Stimulated activated CD4-positive, alpha-beta T cell treated with anti-CD3 and anti-CD28 coated beads, TNF-alpha, amount 100 ng/mL, for 24 hours (primary cell): ENCODE data around the gene LILRA2.
"Not testable (repeated sequence)": the region's sequence is repeated elsewhere in the genome, so short reads cannot be mapped to it uniquely, and the experiment has no call there.

Source experiments
- DNase-seq, 3 experiments: peaks; one replicate each; pipeline ENCODE4 v3.0.0-alpha.2; 2020; ENCODE audit warnings: low read depth in 3 of 3

LILRA2 gene

DNA sequence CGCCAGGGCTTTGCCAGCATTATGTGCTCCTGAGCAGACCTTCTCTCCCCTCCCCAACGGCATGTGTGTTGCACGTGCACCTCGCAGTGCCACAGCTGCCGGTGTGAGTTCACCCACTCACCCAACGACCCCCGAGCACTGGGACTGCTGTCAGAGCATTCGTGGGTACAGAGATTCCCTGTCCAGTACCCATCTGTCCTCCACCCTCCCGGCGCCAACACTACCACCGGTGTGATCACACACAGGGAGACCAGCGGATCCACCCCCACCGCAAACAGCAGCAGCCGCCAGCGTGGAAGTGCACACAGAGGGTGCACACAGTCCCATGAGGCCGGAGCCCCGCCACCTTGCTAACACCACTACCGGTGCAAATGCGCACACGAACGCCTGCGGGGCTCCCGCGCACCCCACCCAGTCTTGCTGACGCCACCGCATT, 35.8 kb downstream of the LILRA2 start:
- no peak for DNase-seq

DNA sequence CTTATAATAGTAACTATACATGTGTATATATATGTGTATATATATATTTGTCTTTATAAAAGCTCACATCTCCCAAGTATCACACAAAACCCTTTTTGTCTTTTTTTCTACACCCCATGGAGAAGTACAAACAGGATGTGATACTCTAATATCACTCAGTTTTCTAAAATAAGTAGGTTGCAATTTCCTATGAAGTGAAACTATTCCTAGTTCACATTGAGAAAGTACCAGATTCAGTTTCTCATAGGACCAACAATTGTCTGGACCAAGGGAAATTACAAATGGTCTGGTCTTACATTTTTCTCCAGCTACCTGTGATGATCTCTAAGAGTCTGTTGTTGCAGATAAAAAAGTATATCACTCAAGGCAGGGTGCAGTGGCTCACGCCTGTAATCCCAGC, 38.8 kb downstream of the LILRA2 start:
- DNase-seq, result no peak

DNA sequence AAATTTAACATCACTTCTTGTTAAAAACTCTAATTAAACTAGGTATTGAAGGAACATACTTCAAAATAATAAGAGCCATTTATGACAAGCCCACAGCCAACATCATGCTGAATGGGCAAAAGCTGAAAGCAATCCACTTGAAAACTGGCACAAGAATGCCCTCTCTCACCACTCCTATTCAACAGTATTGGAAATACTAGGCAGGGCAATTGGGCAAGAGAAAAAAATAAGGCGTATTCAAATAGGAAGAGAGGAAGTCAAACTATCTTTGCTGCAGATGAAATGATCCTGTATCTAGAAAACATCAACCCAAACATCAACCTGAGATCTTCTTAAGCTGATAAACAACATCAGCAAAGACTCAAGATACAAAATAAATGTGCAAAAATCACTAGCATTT, 41.1 kb downstream of the LILRA2 start:
- DNase-seq, result no peak

DNA sequence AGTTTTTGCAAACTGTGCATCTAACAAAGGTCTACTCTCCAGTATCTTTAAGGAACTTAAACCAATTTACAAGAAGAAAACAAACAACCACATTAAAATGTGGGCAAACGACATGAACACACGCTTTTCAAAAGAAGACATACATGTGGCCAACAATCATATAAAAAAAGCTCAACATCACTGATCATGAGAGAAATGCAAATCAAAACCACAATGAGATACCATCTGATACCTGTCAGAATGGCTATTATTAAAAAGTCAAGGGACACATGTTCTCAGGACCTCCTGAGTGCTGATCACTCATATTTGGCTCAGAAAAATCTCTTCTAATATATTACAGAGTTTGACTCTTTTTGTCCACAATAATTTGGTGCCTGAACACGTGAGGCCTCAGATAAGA, 42.5 kb downstream of the LILRA2 start:
- no peak for DNase-seq

DNA sequence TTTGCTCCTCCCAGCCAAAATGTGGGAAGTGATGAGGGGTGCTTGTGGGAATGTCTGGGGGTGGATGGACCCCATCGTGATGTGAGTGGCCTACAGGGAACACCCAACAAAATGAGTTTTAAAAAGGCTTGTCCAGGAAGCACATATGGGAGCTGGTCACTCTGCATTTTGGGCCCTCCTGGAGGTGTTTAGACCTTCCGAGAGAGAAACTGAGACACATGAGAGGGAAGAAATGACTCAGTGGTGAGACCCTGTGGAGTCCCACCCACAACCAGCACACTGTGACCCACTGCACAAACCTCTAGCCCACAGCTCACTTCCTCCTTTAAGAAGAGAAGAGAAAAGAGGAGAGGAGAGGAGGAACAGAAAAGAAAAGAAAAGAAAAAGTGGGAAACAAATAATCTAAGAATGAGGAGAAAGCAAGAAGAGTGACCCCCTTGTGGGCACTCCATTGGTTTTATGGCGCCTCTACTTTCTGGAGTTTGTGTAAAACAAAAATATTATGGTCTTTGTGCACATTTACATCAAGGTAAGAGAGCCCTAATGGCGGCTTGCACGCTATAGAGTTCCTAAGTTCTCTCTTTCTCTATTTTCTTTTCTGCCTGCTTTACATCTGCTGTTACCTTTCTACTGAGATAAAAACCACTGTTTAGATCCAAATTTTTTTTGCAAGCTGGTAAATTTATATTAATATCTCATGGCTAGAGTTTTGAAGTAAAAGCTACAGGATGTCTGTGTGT, 43.4 kb downstream of the LILRA2 start:
- DNase-seq, result no peak

DNA sequence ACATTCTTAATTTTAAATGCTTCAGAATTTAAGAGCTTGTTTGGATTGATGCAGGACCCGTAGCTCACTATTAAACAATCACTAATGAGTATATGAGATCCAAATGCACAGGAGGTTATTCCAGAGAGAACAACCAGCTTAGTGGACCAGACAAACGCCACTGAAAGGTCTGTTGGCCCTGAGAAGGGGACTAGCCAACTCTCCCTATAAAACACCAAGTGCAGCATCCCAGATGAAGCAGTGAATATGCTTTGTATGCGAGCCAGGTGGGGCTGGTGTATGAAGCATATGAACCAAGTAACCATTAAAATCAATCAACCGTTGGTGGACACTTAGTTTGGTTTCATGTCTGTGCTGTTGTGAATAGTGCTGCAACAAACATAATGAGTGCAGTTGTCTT, 46.9 kb downstream of the LILRA2 start:
- DNase-seq, result no peak

DNA sequence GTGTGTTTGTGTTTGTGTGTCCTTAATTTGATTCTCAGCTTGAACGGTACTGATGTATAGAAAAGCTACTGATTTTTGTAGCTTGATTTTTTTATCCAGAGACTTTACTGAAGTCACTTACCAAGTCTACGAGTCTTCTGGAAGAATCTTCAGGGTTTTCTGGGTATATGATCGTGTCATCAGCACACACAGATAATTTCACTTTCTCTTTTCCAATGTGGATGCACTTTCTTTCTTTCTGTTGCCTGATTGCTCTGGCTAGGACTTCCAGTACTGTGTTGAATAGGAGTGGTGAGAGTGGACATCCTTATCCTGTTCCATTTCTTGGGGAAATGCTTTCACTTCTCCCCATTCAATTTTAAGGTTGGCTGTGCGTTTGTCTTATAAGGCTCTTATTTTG, 48.8 kb downstream of the LILRA2 start:
- DNase-seq, result no peak

DNA sequence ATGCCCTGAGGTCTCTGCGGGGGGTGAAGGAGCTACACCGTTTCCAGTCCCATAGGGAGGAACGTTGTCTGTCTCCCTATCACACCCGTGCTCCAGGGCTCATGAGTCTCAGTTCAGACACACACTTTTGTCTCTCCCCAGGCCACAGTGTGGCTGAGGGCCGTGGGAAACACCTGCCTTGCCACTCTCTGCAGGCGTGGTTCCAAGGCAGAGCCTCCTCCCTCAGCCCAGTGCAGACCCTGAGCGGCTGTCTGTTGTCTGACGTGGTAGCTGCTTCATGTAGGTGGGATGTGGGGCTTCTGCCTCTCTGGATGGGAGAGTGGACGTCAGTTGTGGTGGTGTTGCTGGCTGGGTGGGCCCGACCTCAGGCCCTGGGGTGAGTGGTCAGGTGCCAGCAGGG, 50.6 kb downstream of the LILRA2 start:
- DNase-seq, result not testable (repeated sequence)

DNA sequence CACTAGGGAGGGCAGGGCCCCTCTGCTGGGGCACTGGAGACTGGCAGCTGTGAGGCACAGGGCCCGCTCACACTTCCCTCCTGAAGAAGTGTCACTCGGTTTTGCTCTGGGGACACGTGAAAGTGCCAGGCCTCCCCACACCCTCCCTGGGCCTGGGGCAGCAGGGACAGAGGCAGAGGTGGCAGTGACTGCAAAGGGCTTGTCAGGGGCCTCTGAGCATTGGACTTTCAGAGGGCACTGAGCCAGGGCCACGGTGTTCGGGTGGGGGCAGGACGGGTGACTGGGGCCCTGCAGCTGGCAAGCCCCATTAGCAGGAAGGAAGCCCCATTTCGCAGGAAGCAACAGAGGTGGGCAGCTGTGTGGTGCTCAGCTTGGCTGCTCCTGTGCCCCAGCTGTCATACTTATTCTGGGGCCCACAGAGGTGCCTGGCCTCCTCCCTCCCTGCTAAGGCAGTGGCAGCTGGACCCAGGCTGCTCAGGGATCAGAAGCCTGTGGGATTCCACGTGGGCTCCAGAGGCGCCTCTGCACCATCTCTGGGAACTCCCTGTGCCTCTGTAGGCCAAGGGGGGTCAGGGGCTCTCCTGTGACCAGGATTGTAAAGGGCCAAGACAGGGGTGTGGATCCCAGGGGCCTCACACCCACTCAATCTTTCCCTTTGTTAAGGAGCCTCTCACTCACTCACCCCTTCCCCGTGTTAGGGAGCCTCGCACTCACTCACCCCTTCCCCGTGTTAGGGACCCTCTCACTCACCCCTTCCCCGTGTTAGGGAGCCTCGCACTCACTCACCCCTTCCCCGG, 51.5 kb downstream of the LILRA2 start:
- not testable (repeated sequence) for DNase-seq

DNA sequence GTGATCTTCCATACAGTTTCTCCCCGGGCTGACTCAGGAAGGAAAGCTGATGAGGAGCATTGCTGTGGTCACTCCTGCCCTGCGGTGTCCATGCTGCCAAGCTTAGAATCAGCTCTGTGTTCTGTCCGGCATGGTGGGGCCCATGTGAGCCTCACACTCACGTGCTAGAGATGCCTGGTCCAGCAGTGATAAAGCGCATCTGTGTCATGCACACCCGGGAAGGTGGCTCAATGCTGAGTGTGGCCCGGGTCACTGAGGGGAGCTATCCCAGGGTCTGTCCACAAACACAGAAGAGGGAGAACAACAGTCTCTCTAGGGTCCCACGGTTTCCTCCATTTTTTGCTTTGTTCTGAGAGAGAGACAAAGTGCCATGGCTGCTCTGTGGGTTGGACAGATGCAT, 53.2 kb downstream of the LILRA2 start:
- no peak for DNase-seq

DNA sequence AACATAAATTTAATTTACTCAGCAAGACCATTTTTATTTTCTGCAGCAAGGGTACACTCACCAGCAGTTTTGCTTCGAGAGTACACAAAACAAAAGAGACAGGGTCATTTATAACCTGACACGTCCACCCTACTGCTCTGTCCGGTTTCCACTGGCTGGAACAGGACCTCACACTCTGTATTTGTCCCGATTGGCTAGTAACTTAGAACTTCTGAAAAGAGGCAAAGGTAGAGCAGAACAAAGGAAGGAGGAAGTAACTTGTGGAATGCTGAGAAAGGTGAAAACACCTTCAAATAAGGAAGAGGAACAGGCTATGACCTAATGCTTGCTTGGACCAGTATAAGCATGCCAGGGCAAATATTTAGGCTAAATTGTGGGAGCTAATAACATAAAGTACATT, 54.3 kb downstream of the LILRA2 start:
- not testable (repeated sequence) for DNase-seq

DNA sequence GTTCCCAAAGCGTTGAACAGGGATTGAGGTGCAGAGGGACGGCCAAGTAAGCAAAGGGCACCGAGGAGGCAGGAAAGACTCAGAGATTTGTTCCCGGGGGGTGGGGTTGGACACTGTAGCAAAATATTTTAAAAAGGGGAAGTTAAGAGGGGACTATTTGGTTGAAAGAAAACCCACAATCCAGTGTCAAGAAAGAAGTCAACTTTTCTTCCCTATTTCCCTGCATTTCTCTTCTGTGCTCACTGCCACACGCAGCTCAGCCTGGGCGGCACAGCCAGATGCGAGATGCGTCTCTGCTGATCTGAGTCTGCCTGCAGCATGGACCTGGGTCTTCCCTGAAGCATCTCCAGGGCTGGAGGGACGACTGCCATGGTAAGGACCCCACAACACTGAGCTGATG, 56.7 kb downstream of the LILRA2 start, which contains the start of gene LILRB1:
TSS of gene LILRB1 (plus strand) at position 223 of the 400 bp plus-strand sequence. CDS start 590 bp downstream, outside the sequence.
- not testable (repeated sequence) for DNase-seq

DNA sequence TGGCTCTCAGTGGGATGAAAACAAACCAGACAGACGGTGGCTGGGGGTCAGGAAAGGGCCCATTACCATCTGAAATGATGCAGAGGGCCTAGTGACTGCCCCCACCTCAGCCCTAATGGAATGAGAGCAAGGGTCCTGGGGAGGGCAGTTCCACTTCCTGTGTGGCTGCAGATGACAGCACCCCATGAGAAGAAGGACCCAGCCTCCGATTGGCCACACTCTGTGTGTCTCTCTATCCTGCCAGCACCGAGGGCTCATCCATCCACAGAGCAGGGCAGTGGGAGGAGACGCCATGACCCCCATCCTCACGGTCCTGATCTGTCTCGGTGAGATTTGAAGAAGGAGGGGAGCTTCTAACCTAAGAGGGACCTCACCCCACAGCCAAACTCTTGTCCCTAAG, 57.2 kb downstream of the LILRA2 start:
- DNase-seq, result no peak

DNA sequence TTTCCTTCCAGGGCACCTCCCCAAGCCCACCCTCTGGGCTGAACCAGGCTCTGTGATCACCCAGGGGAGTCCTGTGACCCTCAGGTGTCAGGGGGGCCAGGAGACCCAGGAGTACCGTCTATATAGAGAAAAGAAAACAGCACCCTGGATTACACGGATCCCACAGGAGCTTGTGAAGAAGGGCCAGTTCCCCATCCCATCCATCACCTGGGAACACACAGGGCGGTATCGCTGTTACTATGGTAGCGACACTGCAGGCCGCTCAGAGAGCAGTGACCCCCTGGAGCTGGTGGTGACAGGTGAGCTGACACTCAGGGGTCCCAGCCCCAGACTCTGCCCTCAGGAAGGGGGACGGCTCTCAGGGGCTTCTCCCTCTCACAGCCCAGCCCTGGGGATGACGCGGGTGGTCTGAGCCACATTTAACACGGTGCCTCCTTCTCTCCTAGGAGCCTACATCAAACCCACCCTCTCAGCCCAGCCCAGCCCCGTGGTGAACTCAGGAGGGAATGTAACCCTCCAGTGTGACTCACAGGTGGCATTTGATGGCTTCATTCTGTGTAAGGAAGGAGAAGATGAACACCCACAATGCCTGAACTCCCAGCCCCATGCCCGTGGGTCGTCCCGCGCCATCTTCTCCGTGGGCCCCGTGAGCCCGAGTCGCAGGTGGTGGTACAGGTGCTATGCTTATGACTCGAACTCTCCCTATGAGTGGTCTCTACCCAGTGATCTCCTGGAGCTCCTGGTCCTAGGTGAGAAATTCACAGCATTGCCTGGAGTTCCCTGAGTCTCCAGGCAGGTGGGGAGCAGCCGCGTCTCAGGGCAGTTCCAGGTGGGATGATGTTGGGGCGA, 58.1 kb downstream of the LILRA2 start:
- DNase-seq, result not testable (repeated sequence)

DNA sequence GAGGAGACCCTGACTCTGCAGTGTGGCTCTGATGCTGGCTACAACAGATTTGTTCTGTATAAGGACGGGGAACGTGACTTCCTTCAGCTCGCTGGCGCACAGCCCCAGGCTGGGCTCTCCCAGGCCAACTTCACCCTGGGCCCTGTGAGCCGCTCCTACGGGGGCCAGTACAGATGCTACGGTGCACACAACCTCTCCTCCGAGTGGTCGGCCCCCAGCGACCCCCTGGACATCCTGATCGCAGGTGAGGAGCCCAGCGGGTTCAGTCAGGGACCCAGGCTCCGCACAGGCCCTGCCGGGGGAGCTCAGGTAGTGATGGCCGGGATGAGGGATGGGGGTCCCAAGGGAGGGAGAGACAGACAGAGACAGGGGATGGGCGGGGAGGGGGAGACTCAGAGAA, 58.9 kb downstream of the LILRA2 start:
- DNase-seq, result not testable (repeated sequence)

DNA sequence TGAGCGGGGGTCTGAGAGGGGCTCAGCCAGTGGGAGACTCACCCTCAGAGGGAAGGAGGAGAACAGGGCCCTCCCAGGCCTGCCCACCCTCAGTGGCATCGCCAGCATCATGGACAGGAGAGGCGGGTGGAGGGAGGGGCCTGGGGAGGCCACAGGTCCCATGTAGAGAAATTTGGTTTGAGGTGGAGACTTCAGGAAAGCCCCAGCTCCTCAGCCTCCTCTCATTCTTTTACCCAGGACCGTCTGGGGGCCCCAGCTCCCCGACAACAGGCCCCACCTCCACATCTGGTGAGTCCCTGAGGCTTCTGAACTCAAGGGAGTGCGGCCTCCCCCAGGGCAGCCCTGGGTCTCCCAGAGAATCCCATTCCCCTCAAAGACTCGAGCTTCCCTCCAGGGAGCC, 59.8 kb downstream of the LILRA2 start:
- no peak for DNase-seq

DNA sequence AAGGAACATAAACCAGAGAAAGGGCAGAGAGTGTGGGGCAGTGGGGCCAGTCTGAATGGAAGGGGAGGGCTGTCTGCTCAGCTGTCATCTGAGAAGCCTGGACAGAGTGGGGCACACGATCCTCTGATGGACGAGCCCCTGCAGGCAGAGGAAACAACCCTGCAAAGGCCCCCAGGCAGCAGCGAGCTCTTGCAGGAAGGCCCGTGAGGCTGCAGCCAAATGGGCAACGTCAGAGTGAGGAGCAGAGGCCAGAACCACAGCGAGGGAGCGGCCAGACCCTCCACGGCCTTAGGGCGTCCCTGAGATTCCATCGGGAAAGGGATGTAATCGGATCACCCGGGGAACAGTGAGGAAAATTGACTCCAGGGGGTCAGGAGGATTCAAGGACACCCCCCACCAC, 62.5 kb downstream of the LILRA2 start:
- DNase-seq, result not testable (repeated sequence)

DNA sequence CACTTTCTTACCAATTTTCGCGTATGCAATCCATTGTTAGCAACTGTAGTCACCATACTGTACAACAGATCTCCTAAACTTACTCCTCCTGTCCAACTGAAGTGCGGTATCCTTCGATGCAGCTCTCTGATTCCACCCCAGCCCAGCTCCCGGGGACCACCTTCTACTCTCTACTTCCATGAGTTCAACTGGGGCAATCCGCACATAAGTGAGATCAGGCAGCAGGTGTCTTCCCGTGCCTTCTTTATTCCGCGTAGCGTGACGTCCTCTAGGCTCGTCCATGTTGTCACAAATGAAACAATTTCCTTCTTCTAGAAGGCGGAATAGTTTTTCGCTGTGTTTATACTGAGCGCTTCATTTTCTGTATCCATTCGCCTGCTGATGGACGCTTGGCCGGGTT, 65.1 kb downstream of the LILRA2 start:
- no peak for DNase-seq
